Activated CD4-positive, alpha-beta T cell treated with anti-CD3 and anti-CD28 coated beads, Interleukin-2, amount 50 U/mL, for 4 hours (primary cell): ENCODE measurements around the gene NFIC.
"Not testable (repeated sequence)": the region's sequence is repeated elsewhere in the genome, so short reads cannot be mapped to it uniquely, and the experiment has no call there.

Source experiments
- DNase-seq, 2 experiments: peaks; one replicate each; pipeline ENCODE4 v3.0.0-alpha.2; 2020

The NFIC gene

GRCh38 chr19:3338541-3339181 lies 27.7 kb upstream of the NFIC start:
- peak; percentile 44 to 47 for DNase-seq

- no peak for DNase-seq
These were observed 26.0 kb upstream of the NFIC start for GRCh38 chr19:3340340-3340739.

- DNase-seq = no peak
These were observed 24.1 kb upstream of the NFIC start for GRCh38 chr19:3342246-3342645.

GRCh38 chr19:3342962-3343361 lies 23.4 kb upstream of the NFIC start:
- DNase-seq = not testable (repeated sequence)

GRCh38 chr19:3343619-3344502 lies 22.5 kb upstream of the NFIC start:
- peak; percentile 27 to 34 for DNase-seq

- DNase-seq = no peak
These were observed 21.5 kb upstream of the NFIC start for GRCh38 chr19:3344608-3345598.

GRCh38 chr19:3345850-3346460 lies 20.4 kb upstream of the NFIC start:
- no peak for DNase-seq

GRCh38 chr19:3346677-3347353 lies 19.6 kb upstream of the NFIC start:
- DNase-seq = no peak

GRCh38 chr19:3348042-3348441 lies 18.3 kb upstream of the NFIC start:
- DNase-seq = no peak

GRCh38 chr19:3348469-3348868 lies 17.9 kb upstream of the NFIC start:
- not testable (repeated sequence) for DNase-seq

GRCh38 chr19:3350014-3350663 lies 16.2 kb upstream of the NFIC start:
- DNase-seq = no peak

- DNase-seq = no peak
These were observed 14.5 kb upstream of the NFIC start for GRCh38 chr19:3351702-3352447.

GRCh38 chr19:3353493-3353892 lies 12.9 kb upstream of the NFIC start:
- DNase-seq = no peak

GRCh38 chr19:3356805-3357204 lies 9.6 kb upstream of the NFIC start:
- DNase-seq = no peak

GRCh38 chr19:3357271-3357991 lies 9.0 kb upstream of the NFIC start:
- no peak for DNase-seq

- no peak for DNase-seq
These were observed 8.2 kb upstream of the NFIC start for GRCh38 chr19:3357992-3358688.

GRCh38 chr19:3358689-3359014 lies 7.7 kb upstream of the NFIC start:
- no peak for DNase-seq

- DNase-seq = peak; percentile 72 to 76
These were observed 7.1 kb upstream of the NFIC start for GRCh38 chr19:3359015-3359918.
